Hematopoietic multipotent progenitor cell treated with erythropoietin and hydrocortisone succinate and interleukin-3 and kit ligand, for 17 days (in vitro differentiated cells): ENCODE measurements around the gene CST7.

Source experiments
- DNase-seq: peaks from one replicate; pipeline ENCODE4 v3.0.0-alpha.2; 2015; ENCODE audit warnings: low spot score

CST7 gene

GRCh38 chr20:24964506-24964840 lies 15.4 kb downstream of the CST7 start:
- DNase-seq = no peak

GRCh38 chr20:24965065-24965919 lies 16.2 kb downstream of the CST7 start:
- no peak for DNase-seq

- DNase-seq = no peak
Measured at GRCh38 chr20:24966317-24967012, 17.4 kb downstream of the CST7 start.

GRCh38 chr20:24968278-24968800 lies 19.3 kb downstream of the CST7 start:
- DNase-seq = no peak

GRCh38 chr20:24969186-24970029 lies 20.3 kb downstream of the CST7 start:
- no peak for DNase-seq

GRCh38 chr20:24970030-24970553 lies 21.0 kb downstream of the CST7 start:
- DNase-seq = no peak

GRCh38 chr20:24970754-24971153 lies 21.7 kb downstream of the CST7 start:
- no peak for DNase-seq

- DNase-seq = no peak
Measured at GRCh38 chr20:24971376-24972101, 22.5 kb downstream of the CST7 start.

- DNase-seq = no peak
Measured at GRCh38 chr20:24972341-24972740, 23.3 kb downstream of the CST7 start.

GRCh38 chr20:24977336-24977735 lies 28.3 kb downstream of the CST7 start:
- no peak for DNase-seq

GRCh38 chr20:24977797-24978196 lies 28.7 kb downstream of the CST7 start:
- no peak for DNase-seq

GRCh38 chr20:24978513-24978912 lies 29.4 kb downstream of the CST7 start:
- DNase-seq = no peak

- no peak for DNase-seq
Measured at GRCh38 chr20:24979036-24979960, 30.2 kb downstream of the CST7 start.

GRCh38 chr20:24980291-24981053 lies 31.4 kb downstream of the CST7 start:
- DNase-seq = no peak

- no peak for DNase-seq
Measured at GRCh38 chr20:24981282-24981681, 32.2 kb downstream of the CST7 start.

GRCh38 chr20:24981790-24982189 lies 32.7 kb downstream of the CST7 start:
- DNase-seq = no peak

GRCh38 chr20:24983896-24984295 lies 34.8 kb downstream of the CST7 start:
- DNase-seq = no peak

GRCh38 chr20:24984961-24985640 lies 36.0 kb downstream of the CST7 start:
- no peak for DNase-seq

- DNase-seq = no peak
Measured at GRCh38 chr20:24985802-24986201, 36.7 kb downstream of the CST7 start.
